ENCODE data around the gene ARPC5. TPM values are rescaled to one million over a fixed set of nuclear protein-coding genes. Genes with fewer than 3 reads are reported as not detected.

Gene ARPC5
- total RNA-seq = 100 to 1,000 TPM in 2 of 4 donors, 10 to 100 TPM in 2; 59.7 to 202 (median 102) TPM

- TF ChIP-seq, protein P1, sequence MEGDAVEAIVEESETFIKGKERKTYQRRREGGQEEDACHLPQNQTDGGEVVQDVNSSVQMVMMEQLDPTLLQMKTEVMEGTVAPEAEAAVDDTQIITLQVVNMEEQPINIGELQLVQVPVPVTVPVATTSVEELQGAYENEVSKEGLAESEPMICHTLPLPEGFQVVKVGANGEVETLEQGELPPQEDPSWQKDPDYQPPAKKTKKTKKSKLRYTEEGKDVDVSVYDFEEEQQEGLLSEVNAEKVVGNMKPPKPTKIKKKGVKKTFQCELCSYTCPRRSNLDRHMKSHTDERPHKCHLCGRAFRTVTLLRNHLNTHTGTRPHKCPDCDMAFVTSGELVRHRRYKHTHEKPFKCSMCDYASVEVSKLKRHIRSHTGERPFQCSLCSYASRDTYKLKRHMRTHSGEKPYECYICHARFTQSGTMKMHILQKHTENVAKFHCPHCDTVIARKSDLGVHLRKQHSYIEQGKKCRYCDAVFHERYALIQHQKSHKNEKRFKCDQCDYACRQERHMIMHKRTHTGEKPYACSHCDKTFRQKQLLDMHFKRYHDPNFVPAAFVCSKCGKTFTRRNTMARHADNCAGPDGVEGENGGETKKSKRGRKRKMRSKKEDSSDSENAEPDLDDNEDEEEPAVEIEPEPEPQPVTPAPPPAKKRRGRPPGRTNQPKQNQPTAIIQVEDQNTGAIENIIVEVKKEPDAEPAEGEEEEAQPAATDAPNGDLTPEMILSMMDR (IDR thresholded peaks at IDR 0.05; ENCODE audit: low read depth) = no peak
These were observed at the start of gene ARPC5 for GRCh38 chr1:183635606-183636333. Gene ARPC5 (minus strand): TSS chr1:183635783. CDS start chr1:183635659, 124 bp downstream.

DNA sequence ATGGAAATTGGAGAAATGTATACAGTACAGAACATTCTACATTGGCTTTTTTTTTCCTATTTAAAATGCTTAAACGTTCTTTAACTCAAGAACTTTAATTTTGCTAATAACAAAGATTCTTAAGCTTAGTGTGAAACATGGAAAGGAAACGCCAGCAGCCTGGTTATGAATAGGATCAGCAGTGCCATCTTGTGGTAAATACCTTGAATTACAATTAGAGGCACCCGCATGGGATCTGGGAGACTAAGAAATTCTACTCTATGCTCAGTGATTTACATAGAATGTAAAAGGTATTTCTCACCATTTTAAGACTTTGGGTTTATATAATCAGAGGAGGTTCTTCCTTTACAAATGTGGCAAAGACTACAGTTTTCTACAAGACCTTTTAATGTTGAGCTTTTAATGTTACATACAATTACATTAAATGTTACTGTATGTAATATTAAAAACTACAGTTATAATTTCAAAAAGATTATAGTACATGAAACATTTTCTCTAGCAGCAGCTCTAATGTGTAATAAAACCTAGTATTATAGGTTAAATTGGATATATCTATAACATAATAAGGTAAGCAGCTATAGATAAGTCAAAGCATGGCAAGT is 49.6 kb upstream of the ARPC5 start:
- TF ChIP-seq, protein P1 (IDR thresholded peaks at IDR 0.05; ENCODE audit: low read depth) = no peak

GRCh38 chr1:183678819-183679218 is 43.2 kb upstream of the ARPC5 start:
- TF ChIP-seq, protein P1 (IDR thresholded peaks at IDR 0.05; ENCODE audit: low read depth) = no peak

GRCh38 chr1:183676586-183677189 is 41.1 kb upstream of the ARPC5 start:
- TF ChIP-seq, protein P1 (IDR thresholded peaks at IDR 0.05; ENCODE audit: low read depth) = no peak

DNA sequence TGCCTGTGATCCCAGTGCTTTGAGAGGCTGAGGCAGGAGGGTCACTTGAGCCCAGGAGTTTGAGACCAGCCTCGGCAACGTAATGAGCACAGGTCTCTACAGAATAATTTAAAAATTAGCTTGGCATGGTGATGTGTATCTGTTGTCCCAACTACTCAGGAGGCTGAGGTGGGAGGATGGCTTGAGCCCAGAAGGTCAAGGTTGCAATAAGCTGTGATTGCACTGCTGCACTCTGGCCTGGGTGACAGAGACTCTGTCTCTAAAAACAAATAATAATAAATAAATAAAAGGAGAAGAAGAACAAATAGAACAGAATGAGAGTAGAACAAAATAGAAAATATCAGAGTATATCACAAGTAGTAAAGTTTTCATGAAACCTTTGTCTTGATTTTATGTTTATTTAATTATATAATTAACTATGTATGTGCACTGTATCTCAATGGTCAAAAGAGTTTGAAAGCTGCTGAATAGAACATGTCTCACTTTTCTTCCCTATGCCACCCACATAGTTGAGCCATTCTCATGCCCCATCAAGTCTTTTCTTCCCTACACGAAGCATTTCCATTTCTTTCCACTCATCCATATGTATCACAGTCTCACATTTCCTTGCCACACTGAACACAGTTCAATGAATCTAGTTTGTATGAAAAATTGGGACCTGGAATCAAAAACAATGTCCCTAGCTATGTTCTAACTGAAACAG is 40.5 kb upstream of the ARPC5 start:
- TF ChIP-seq, protein P1 (IDR thresholded peaks at IDR 0.05; ENCODE audit: low read depth) = no peak

DNA sequence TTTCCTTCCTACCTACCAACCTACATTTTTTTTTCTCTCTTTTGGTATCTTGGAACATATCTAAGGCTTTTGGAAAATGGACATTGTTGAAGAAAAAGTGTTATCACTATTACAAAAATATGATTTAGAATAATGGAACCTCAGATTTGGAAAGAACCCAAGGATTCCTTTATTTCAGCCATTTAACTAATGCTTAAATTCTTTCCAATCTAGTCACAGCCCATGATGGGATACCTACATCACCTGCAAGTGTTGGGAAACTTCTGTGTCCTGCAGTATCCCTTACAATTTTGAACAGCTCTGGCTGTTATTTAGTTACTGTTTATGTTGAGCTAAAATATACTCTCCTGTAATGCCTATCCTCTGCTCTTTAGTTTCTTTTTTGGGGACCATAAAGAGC is 39.8 kb upstream of the ARPC5 start:
- TF ChIP-seq, protein P1 (IDR thresholded peaks at IDR 0.05; ENCODE audit: low read depth) = no peak

- TF ChIP-seq, protein P1 (IDR thresholded peaks at IDR 0.05; ENCODE audit: low read depth) = no peak
These were observed 39.3 kb upstream of the ARPC5 start for GRCh38 chr1:183674886-183675285.

All from subcutaneous adipose tissue (tissue), 4 donors.